T-cell (primary cell): Measurements from ENCODE around the gene ASPHD2. TPM values are rescaled to one million over a fixed set of nuclear protein-coding genes. Genes with fewer than 3 reads are reported as not detected.

Source experiments
- ATAC-seq, 4 experiments: fragments of 200-7000 bp in 3 of 4; fragments of 150-1000 bp in 1 of 4; cut with Tn5 transposase; replicated peaks in 1 of 4; 1 replicate in 3 of 4; 2 replicates in 1 of 4; pipeline ENCODE4 v1.10.0; 2021; ENCODE audit warnings: moderate library complexity in 3 of 4, mild to moderate bottlenecking in 2 of 4, moderate number of reproducible peaks in 1 of 4
- CTCF ChIA-PET, 2 donors: fragments of 300-600 bp; sonication (Branson Sonifier 250); formaldehyde crosslinking; loops; one replicate each; lab custom pipeline; 2022; ENCODE audit warnings: antibody characterized with exemption in 2 of 2; lab: Charles Lee
- POLR2A ChIA-PET, 2 donors: fragments of 300-600 bp; sonication (Branson Sonifier 250); formaldehyde crosslinking; loops; one replicate each; lab custom pipeline; 2022; ENCODE audit warnings: antibody characterized with exemption in 2 of 2; lab: Charles Lee
- DNase-seq, 35 experiments: peaks; one replicate each; pipeline versions ENCODE4 v3.0.0 to v3.0.0-alpha.2; 2013 to 2023
- H3K27ac ChIP-seq: one replicate; pipeline ENCODE4 v1.5.1; 2013; ENCODE audit warnings: low read length
- H3K27me3 ChIP-seq, 2 experiments: replicated peaks in 1 of 2; 1 replicate in 1 of 2; 2 replicates in 1 of 2; pipeline versions ENCODE4 v1.6.1 to v1.7.0; 2013; ENCODE audit warnings: low read length in 1 of 2, mixed read lengths in 1 of 2; ENCODE audit not compliant: control insufficient read depth in 2 of 2, insufficient read depth in 2 of 2; ENCODE audit errors: extremely low read depth in 1 of 2
- H3K36me3 ChIP-seq, 2 donors: 1 replicate in 1 of 2; 2 replicates in 1 of 2; pipeline versions ENCODE4 v1.6.1 to v1.7.0; 2013; ENCODE audit warnings: low read length in 1 of 2; ENCODE audit not compliant: control insufficient read depth in 2 of 2, insufficient read depth in 1 of 2; ENCODE audit errors: extremely low read depth in 1 of 2
- H3K4me1 ChIP-seq, 2 experiments: 1 replicate in 1 of 2; 2 replicates in 1 of 2; pipeline versions ENCODE4 v1.6.1 to v1.7.0; 2013; ENCODE audit warnings: low read length in 2 of 2, mixed read lengths in 1 of 2; ENCODE audit not compliant: insufficient read depth in 2 of 2, control insufficient read depth in 1 of 2; ENCODE audit errors: extremely low read depth in 1 of 2
- H3K4me3 ChIP-seq, 2 donors: 1 replicate in 1 of 2; 2 replicates in 1 of 2; pipeline versions ENCODE4 v1.5.1 to v1.7.0; 2013; ENCODE audit warnings: mild to moderate bottlenecking in 2 of 2, low read length in 1 of 2, moderate library complexity in 1 of 2; ENCODE audit not compliant: control insufficient read depth in 1 of 2; ENCODE audit errors: extremely low read depth in 1 of 2
- H3K9me3 ChIP-seq: 2 replicates; pipeline ENCODE4 v1.7.0; 2013
- H3K27ac Mint-ChIP-seq, 2 donors: one replicate each; pipeline ENCODE4 v1.8.0; 2020 to 2021; ENCODE audit warnings: mild to moderate bottlenecking in 2 of 2, mixed read lengths in 2 of 2
- H3K27me3 Mint-ChIP-seq, 2 donors: one replicate each; pipeline ENCODE4 v1.8.0; 2021 to 2022; ENCODE audit warnings: mixed read lengths in 2 of 2
- H3K36me3 Mint-ChIP-seq: one replicate; pipeline ENCODE4 v1.8.0; 2021; ENCODE audit warnings: mixed read lengths
- H3K4me1 Mint-ChIP-seq, 3 donors: one replicate each; pipeline ENCODE4 v1.8.0; 2020 to 2022; ENCODE audit warnings: mixed read lengths in 3 of 3, mild to moderate bottlenecking in 1 of 3
- H3K4me3 Mint-ChIP-seq, 3 donors: one replicate each; pipeline ENCODE4 v1.8.0; 2020 to 2022; ENCODE audit warnings: mild to moderate bottlenecking in 3 of 3, mixed read lengths in 3 of 3, moderate library complexity in 3 of 3
- H3K9me3 Mint-ChIP-seq, 3 donors: one replicate each; pipeline ENCODE4 v1.8.0; 2020 to 2022; ENCODE audit warnings: mixed read lengths in 3 of 3
- WGBS: methylation state at CpG from one replicate; pipeline ENCODE4 v1.1.5; 2013; ENCODE audit warnings: missing lambda C conversion rate; ENCODE audit not compliant: insufficient coverage; 5-methylcytosine and 5-hydroxymethylcytosine counted together
- total RNA-seq, 35 experiments: library from RNA in 6 of 35; stranded (reverse) in 6 of 35; fragments of 120-200 nt in 1 of 35; gene quantifications; one replicate each; pipeline versions ENCODE4 v1.2.1 to v1.2.4 and lab custom pipeline; 2013 to 2026

Gene ASPHD2
- total RNA-seq, 5 donors from 2014 or later (not counting 1 experiment from before 2014, with no cell fraction given), result 1.9 to 5.3 (median 4.3) TPM

DNA sequence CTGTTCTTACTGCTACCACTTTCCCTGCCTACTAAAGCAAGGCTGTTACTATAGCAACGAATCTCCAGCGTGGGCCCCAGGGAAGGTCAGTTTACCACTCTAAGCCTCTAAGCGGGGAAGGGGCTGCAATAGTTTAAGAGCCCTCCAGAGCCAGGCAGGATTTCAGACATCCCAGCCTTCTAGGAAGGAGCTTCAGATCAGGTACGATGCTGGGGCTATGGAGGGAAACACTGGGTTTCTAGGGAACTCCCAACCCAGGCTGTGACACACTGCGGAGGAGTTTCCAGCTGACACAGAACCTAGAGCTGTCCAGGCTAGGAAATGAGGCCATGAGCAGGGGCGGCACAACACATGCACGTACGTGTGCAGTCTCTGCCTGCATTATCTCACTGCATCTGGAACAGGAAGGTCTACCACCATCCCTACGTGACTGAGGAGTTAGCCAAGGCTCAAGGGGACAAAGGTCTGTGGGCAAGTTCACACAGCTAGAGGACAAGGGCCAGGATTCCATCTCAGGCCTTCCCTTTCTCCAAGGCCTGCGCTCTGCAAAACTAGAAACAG lies 34.1 kb downstream of the ASPHD2 start:
- no peak overlapping the region for H3K27ac Mint-ChIP-seq
- WGBS, result 84% methylated on average over 7 of the region's 10 CpGs
- H3K4me3 ChIP-seq, result no peak overlapping the region
- H3K27me3 ChIP-seq, result no peaks in the 10 kb centered on the region
- no peaks in the 10 kb centered on the region for H3K4me1 ChIP-seq
- no peak for DNase-seq
- peaks cover 7 to 73% of the 10 kb centered on the region in 2 donors for H3K36me3 ChIP-seq
- H3K9me3 ChIP-seq, result no peaks in the 10 kb centered on the region
- POLR2A ChIA-PET, result no interaction called here
- no peaks in the 10 kb centered on the region for H3K9me3 Mint-ChIP-seq
- peaks cover 57% of the 10 kb centered on the region for H3K36me3 Mint-ChIP-seq
- H3K4me3 Mint-ChIP-seq, result no peak overlapping the region
- no peaks in the 10 kb centered on the region for H3K27me3 Mint-ChIP-seq
- ATAC-seq, result no peak
- CTCF ChIA-PET, result interaction anchor here in 1 of 2 donors (0.9 kb wide), 1 partner anchor 98 kb away, joined by 3 read pairs; no protein-coding TSS in a partner anchor
- no peak overlapping the region for H3K27ac ChIP-seq
- H3K4me1 Mint-ChIP-seq, result peaks cover 0 to 5% (median 0%) of the 10 kb centered on the region in 3 donors

DNA sequence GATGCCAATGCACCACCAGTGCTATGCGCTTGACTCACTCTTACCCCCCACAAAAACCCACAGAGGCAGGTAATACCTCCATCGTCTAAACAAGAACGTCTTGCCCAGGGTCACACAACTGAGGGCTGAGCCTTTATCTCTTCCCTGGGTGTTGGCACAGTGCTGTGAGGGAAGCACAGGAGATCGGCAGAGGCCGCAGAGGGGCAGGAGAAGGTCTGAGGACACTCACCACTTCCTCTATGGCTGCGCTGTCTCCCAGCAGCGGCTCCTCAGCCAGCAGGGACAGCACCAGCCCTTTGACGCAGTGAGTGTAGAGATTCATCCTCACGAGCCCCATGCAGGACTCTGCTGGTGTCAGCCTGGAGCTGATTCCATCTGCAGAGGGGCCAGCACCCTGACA lies 34.6 kb downstream of the ASPHD2 start:
- Mint-ChIP-seq H3K4me3 (no peak overlapping the region), H3K27ac (no peak overlapping the region), H3K4me1 (peaks cover 0 to 5% (median 0%) of the 10 kb centered on the region in 3 donors), H3K36me3 (peaks cover 58% of the 10 kb centered on the region), H3K27me3 (no peaks in the 10 kb centered on the region), H3K9me3 (no peaks in the 10 kb centered on the region)
- Histone ChIP-seq H3K36me3 (peaks cover 6 to 75% of the 10 kb centered on the region in 2 donors), H3K4me3 (no peak overlapping the region), H3K4me1 (no peaks in the 10 kb centered on the region), H3K27me3 (no peaks in the 10 kb centered on the region), H3K27ac (no peak overlapping the region), H3K9me3 (no peaks in the 10 kb centered on the region)
- no peak for ATAC-seq
- no peak for DNase-seq
- ChIA-PET POLR2A (no interaction called here), CTCF (interaction anchor here in 1 of 2 donors (0.6 kb wide), 1 partner anchor 22 kb away, joined by 3 read pairs; no protein-coding TSS in a partner anchor)
- 98% methylated on average over 4 of the region's 9 CpGs for WGBS

DNA sequence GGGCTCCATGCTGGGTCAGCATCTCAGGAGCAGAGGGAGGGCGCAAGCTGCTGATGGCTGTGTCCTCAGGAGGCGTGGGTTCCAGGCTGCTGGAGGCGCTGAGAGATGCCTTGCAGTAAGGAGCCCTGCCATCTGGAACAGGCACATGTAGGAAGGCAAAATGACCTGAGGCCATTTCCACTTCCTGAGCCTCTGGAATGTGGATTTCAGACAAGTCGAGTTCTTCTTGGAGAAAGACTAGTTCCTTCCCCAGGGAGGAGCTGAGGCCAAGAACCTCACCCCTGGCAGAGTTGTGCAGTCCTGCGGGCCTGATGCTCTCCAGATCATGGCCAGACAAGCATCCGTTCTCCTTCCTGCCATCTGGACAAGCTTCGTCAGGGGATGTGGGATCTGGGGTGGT lies 35.3 kb downstream of the ASPHD2 start:
- Histone ChIP-seq H3K4me1 (no peaks in the 10 kb centered on the region), H3K27ac (no peak overlapping the region), H3K36me3 (peaks cover 6 to 79% of the 10 kb centered on the region in 2 donors), H3K4me3 (no peak overlapping the region), H3K9me3 (no peaks in the 10 kb centered on the region), H3K27me3 (no peaks in the 10 kb centered on the region)
- H3K9me3 Mint-ChIP-seq, result no peaks in the 10 kb centered on the region
- no peak for ATAC-seq
- peaks cover 62% of the 10 kb centered on the region for H3K36me3 Mint-ChIP-seq
- peaks cover 0 to 5% (median 0%) of the 10 kb centered on the region in 3 donors for H3K4me1 Mint-ChIP-seq
- H3K27ac Mint-ChIP-seq, result no peak overlapping the region
- H3K27me3 Mint-ChIP-seq, result no peaks in the 10 kb centered on the region
- no peak overlapping the region for H3K4me3 Mint-ChIP-seq
- ChIA-PET CTCF (interaction anchor here in 1 of 2 donors (0.6 kb wide), 1 partner anchor 22 kb away, joined by 3 read pairs; no protein-coding TSS in a partner anchor), POLR2A (no interaction called here)
- 94% methylated on average over 7 of the region's 7 CpGs for WGBS
- DNase-seq, result no peak

DNA sequence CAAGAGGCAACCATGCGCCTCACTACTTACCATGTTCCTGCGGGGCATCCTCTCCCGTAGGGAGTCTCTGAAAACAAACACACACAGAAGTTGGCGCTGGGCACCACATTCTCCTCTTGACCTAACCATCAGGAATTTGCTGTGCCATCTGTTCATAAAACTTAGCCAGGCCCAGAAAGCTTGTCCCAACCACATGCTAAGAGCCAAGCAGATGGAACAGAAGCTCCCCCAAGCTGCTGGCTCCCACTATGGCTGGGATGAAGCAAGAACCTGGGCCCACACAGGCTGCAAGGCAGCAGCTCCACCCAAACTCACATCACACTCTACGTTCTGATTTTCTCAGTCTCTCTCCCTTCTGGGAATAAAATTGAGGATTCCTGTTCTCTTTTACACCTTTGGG lies 37.1 kb downstream of the ASPHD2 start:
- Mint-ChIP-seq H3K36me3 (peaks cover 70% of the 10 kb centered on the region), H3K27ac (no peak overlapping the region), H3K4me1 (no peaks in the 10 kb centered on the region), H3K27me3 (no peaks in the 10 kb centered on the region), H3K9me3 (no peaks in the 10 kb centered on the region), H3K4me3 (no peak overlapping the region)
- ATAC-seq, result no peak
- H3K36me3 ChIP-seq, result peaks cover 3 to 91% of the 10 kb centered on the region in 2 donors
- H3K27ac ChIP-seq, result no peak overlapping the region
- ChIA-PET POLR2A (no interaction called here), CTCF (interaction anchor here in 1 of 2 donors (0.5 kb wide), 1 partner anchor 175 kb away, joined by 3 read pairs; no protein-coding TSS in a partner anchor)
- H3K4me3 ChIP-seq, result no peak overlapping the region
- no peaks in the 10 kb centered on the region for H3K9me3 ChIP-seq
- 100% methylated on average over 5 of the region's 5 CpGs for WGBS
- no peak for DNase-seq
- H3K4me1 ChIP-seq, result no peaks in the 10 kb centered on the region
- no peaks in the 10 kb centered on the region for H3K27me3 ChIP-seq

DNA sequence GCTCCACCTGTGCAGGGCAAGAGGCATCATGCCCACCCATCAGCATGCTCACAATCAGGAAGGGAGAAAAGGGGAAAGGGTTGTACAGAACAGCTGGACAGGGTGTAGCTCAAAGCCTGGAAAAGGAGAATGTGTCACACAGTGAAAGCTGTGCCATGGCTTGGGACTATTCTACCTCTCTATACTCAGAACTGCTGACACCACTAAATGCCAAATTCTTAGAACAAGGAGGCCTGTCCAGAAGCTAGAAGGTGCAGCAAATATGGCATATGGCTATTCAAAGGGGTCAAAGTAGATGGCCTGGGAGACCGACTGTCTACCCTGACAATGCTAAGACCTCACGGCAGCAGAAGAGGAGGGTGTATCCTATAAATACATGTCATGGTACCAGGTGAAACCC lies 41.7 kb downstream of the ASPHD2 start:
- WGBS, result 73% methylated on average over 2 of the region's 2 CpGs
- no peak overlapping the region for H3K27ac Mint-ChIP-seq
- H3K36me3 Mint-ChIP-seq, result peaks cover 75% of the 10 kb centered on the region
- POLR2A ChIA-PET, result interaction anchor here in 1 of 2 donors (0.5 kb wide), 1 partner anchor 39 kb away, joined by 4 read pairs; no protein-coding TSS in a partner anchor
- Histone ChIP-seq H3K9me3 (no peaks in the 10 kb centered on the region), H3K36me3 (peaks cover 0 to 82% of the 10 kb centered on the region in 2 donors), H3K27me3 (no peaks in the 10 kb centered on the region), H3K4me1 (no peaks in the 10 kb centered on the region), H3K4me3 (no peak overlapping the region), H3K27ac (no peak overlapping the region)
- CTCF ChIA-PET, result no interaction called here
- peaks cover 0 to 6% (median 5%) of the 10 kb centered on the region in 3 donors for H3K4me1 Mint-ChIP-seq
- H3K27me3 Mint-ChIP-seq, result no peaks in the 10 kb centered on the region
- DNase-seq (no peak), ATAC-seq (no peak)
- H3K9me3 Mint-ChIP-seq, result no peaks in the 10 kb centered on the region
- H3K4me3 Mint-ChIP-seq, result no peak overlapping the region

DNA sequence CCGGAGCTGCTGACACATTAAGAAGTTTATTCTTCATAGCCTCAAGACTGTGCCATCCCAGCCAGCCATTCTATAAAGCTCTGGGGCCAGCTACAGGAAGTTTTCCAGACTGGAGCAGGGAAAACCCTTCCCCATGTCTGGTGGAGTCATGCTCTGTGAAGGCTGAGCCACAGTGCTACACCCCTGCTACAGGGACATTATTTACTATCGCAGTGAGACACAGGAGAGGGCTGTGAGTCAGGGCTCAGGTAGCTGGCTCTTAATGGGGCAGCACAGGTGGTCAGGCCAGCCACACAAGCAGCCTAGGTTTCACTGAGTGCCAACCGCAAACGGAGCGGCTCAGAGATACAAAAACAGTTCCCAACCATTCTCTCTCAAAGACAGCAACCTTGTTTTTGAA lies 42.5 kb downstream of the ASPHD2 start:
- Histone ChIP-seq H3K4me1 (no peaks in the 10 kb centered on the region), H3K27me3 (no peaks in the 10 kb centered on the region), H3K27ac (no peak overlapping the region), H3K36me3 (peaks cover 0 to 82% of the 10 kb centered on the region in 2 donors), H3K9me3 (no peaks in the 10 kb centered on the region), H3K4me3 (no peak overlapping the region)
- Mint-ChIP-seq H3K27ac (no peak overlapping the region), H3K36me3 (peaks cover 70% of the 10 kb centered on the region), H3K27me3 (no peaks in the 10 kb centered on the region), H3K4me3 (no peak overlapping the region), H3K9me3 (no peaks in the 10 kb centered on the region), H3K4me1 (peaks cover under 1 to 7% (median 5%) of the 10 kb centered on the region in 3 donors)
- DNase-seq, result no peak
- ChIA-PET POLR2A (no interaction called here), CTCF (no interaction called here)
- WGBS, result 100% methylated on average over 1 of the region's 5 CpGs
- no peak for ATAC-seq
